IMR-90 (cell line): ENCODE measurements around the gene EVL.

Experiments
- CTCF ChIP-seq: conservative IDR thresholded peaks from 2 replicates; pipeline ENCODE4 v1.5.1; 2012; ENCODE audit warnings: mild to moderate bottlenecking, low read depth, low read length, improper control_type of control experiment
- POLR2A ChIP-seq: IDR thresholded peaks from 2 replicates; pipeline ENCODE4 v1.6.1; 2012; ENCODE audit warnings: mild to moderate bottlenecking, low read depth, low read length

DNA sequence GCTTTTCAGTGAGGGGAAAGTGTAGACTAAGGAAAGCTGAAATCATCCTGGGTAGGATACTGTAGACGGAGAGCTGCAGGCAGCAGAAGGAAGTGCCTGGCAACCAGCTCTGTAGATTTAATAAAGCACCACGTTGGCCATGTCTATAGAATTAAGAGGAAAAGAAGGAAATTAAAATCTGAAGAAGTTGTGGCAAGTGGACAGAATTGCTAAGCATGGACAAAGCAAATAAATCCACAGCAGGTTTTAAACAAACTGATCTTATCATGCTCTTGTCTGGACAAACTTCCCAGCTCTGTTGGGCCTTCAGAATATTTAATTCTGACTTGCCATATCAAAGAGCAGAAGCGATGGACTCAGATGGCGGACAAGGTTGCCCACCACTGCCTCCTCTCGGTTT, 27.2 kb upstream of the EVL start:
- TF ChIP-seq POLR2A (no peak), CTCF (no peak)
